Measurements from ENCODE around the gene XRCC5. TPM values are rescaled to one million over a fixed set of nuclear protein-coding genes. Genes with fewer than 3 reads are reported as not detected.

XRCC5 gene
- total and polyA plus RNA-seq, 8 donors = 29.0 to 117 (median 88.1) TPM

DNA sequence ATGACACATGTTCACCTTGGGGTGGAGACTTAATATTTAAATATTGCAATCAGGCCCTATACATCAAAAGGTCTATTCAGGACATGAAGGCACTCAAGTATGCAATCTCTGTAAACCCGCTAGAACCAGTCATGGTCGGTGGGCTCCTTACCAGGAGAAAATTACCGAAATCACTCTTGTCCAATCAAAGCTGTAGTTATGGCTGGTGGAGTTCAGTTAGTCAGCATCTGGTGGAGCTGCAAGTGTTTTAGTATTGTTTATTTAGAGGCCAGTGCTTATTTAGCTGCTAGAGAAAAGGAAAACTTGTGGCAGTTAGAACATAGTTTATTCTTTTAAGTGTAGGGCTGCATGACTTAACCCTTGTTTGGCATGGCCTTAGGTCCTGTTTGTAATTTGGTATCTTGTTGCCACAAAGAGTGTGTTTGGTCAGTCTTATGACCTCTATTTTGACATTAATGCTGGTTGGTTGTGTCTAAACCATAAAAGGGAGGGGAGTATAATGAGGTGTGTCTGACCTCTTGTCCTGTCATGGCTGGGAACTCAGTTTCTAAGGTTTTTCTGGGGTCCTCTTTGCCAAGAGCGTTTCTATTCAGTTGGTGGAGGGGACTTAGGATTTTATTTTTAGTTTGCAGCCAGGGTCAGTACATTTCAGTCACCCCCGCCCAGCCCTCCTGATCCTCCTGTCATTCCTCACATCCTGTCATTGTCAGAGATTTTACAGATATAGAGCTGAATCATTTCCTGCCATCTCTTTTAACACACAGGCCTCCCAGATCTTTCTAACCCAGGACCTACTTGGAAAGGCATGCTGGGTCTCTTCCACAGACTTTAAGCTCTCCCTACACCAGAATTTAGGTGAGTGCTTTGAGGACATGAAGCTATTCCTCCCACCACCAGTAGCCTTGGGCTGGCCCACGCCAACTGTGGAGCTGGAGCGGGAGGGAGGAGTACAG, 108.1 kb downstream of the XRCC5 start:
- H3K36me3 ChIP-seq = no peaks in the 10 kb centered on the region

DNA sequence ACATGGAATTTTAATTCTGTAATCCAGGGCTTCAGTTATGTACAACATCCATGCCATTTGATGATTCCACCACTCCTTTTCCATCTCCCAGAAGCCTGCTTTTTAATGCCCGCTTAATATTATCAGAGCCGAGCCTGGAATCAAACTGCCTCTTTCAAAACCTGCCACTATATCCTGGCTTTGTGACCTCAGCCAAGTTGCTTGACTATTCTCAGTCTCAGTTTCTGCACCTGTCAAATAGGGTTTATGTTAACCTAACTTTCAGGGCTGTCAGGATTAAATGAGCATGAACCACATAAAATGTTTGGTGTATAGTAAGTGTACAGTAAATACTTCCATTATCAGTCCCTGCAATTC, 108.7 kb downstream of the XRCC5 start:
- FAIRE-seq (no peak), DNase-seq (no peak), ATAC-seq (no peak)
- no peaks in the 10 kb centered on the region for H3K27me3 ChIP-seq
- peaks cover 0 to 10% (median 0%) of the 10 kb centered on the region in 3 donors for H3K4me1 ChIP-seq
- intact Hi-C loops (cut with DNase I) = no loop called here
- H3K4me3 ChIP-seq = no peak overlapping the region
- no peaks in the 10 kb centered on the region for H3K36me3 ChIP-seq
- 94 to 95% methylated on average over 2 of the region's 2 CpGs for WGBS, 2 donors
- TF ChIP-seq, protein P1, sequence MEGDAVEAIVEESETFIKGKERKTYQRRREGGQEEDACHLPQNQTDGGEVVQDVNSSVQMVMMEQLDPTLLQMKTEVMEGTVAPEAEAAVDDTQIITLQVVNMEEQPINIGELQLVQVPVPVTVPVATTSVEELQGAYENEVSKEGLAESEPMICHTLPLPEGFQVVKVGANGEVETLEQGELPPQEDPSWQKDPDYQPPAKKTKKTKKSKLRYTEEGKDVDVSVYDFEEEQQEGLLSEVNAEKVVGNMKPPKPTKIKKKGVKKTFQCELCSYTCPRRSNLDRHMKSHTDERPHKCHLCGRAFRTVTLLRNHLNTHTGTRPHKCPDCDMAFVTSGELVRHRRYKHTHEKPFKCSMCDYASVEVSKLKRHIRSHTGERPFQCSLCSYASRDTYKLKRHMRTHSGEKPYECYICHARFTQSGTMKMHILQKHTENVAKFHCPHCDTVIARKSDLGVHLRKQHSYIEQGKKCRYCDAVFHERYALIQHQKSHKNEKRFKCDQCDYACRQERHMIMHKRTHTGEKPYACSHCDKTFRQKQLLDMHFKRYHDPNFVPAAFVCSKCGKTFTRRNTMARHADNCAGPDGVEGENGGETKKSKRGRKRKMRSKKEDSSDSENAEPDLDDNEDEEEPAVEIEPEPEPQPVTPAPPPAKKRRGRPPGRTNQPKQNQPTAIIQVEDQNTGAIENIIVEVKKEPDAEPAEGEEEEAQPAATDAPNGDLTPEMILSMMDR (IDR thresholded peaks at IDR 0.05) = no peak
- no peaks in the 10 kb centered on the region for H3K9me3 ChIP-seq
- H3K27ac ChIP-seq = no peak overlapping the region

More for the DNA sequence above, 108.1 kb downstream of the XRCC5 start:
- intact Hi-C loops (cut with DNase I) = no loop called here
- Histone ChIP-seq H3K4me1 (peaks cover 0 to 10% (median 0%) of the 10 kb centered on the region in 3 donors), H3K4me3 (no peak overlapping the region), H3K27ac (no peak overlapping the region), H3K27me3 (no peaks in the 10 kb centered on the region), H3K9me3 (no peaks in the 10 kb centered on the region)
- ATAC-seq = no peak
- 90 to 91% methylated on average over 7 of the region's 7 CpGs for WGBS, 2 donors
- no peak for FAIRE-seq
- TF ChIP-seq, protein P1 (IDR thresholded peaks at IDR 0.05) = no peak
- DNase-seq = no peak

DNA sequence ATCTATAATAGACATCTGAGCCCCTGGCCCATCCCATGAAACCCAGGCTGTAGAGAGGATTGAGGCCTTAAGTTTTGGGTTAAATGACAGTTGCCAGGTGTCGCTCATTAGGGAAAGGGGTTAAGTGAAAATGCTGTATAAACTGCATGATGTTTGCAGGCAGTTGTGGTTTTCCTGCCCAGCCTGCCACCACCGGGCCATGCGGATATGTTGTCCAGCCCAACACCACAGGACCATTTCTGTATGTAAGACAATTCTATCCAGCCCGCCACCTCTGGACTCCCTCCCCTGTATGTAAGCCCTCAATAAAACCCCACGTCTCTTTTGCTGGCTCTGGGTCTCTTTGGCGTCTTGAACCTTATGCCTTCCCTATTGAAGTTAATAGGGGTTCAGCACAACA, 110.7 kb downstream of the XRCC5 start:
- WGBS, 2 donors = 90 to 97% methylated on average over 6 of the region's 6 CpGs
- Histone ChIP-seq H3K36me3 (no peaks in the 10 kb centered on the region), H3K4me1 (peaks cover 0 to 10% (median 0%) of the 10 kb centered on the region in 3 donors), H3K27me3 (no peaks in the 10 kb centered on the region), H3K4me3 (no peak overlapping the region), H3K9me3 (no peaks in the 10 kb centered on the region), H3K27ac (no peak overlapping the region)
- no peak for DNase-seq
- no peak for ATAC-seq
- intact Hi-C loops (cut with DNase I) = no loop called here
- TF ChIP-seq, protein P1 (IDR thresholded peaks at IDR 0.05) = no peak
- no peak for FAIRE-seq

DNA sequence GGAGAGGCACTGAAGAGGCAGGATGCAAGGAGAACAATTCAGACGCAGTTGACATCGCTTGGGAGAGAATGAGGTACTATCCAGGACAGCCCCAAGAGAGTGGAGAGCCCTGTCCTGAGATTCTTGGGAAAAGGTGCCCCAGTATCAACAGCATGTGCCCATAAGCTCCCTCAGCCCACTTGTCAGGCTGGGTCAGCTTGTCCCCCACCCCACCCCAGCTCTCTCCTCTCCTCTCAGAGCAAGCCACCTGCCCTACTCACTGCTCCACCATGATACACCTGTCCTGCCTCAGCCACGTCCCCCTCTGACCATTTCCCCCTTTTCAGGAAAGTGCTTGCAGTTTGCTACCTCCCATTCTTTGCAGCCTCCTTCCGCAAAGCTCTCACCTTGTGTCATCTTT, 111.8 kb downstream of the XRCC5 start:
- H3K36me3 ChIP-seq = no peaks in the 10 kb centered on the region
- H3K27ac ChIP-seq = no peak overlapping the region
- intact Hi-C loops (cut with DNase I) = no loop called here
- FAIRE-seq (no peak), ATAC-seq (no peak), DNase-seq (no peak)
- H3K9me3 ChIP-seq = no peaks in the 10 kb centered on the region
- H3K27me3 ChIP-seq = no peaks in the 10 kb centered on the region
- 84 to 90% methylated on average over 4 of the region's 4 CpGs for WGBS, 2 donors
- no peaks in the 10 kb centered on the region for H3K4me1 ChIP-seq
- no peak overlapping the region for H3K4me3 ChIP-seq
- TF ChIP-seq, protein P1 (IDR thresholded peaks at IDR 0.05) = no peak

DNA sequence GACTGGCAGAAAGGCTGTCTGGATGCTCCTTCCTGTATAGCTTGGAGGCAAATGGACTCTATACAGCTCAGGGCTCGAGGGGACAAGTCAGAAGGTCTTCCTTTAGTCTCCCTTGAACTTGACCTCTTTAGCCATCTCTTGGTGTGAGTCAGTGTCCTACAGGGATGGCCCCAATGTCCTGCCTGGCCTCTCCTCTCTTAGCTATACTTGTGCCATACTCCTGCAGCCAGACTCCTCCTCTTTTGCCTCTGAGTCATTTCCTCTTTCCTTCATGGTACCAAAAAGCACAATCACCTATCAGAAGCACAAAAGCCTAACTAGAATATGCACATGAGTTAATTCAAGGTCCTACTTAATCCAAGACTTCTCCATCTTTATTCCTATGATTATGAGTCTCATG, 112.7 kb downstream of the XRCC5 start:
- no peak for DNase-seq
- ATAC-seq = no peak
- Histone ChIP-seq H3K9me3 (no peaks in the 10 kb centered on the region), H3K4me1 (no peaks in the 10 kb centered on the region), H3K36me3 (no peaks in the 10 kb centered on the region), H3K27me3 (no peaks in the 10 kb centered on the region), H3K4me3 (no peak overlapping the region), H3K27ac (no peak overlapping the region)
- intact Hi-C loops (cut with DNase I) = no loop called here
- no peak for FAIRE-seq
- TF ChIP-seq, protein P1 (IDR thresholded peaks at IDR 0.05) = no peak
- WGBS, 2 donors = 63 to 69% methylated on average over 1 of the region's 1 CpG

All from pancreas (tissue), 10 donors.